Transverse colon (tissue), 3 donors: Measurements from ENCODE around the gene C1QBP.

Source experiments
- EP300 ChIP-seq: sonication (generic); formaldehyde crosslinking; IDR thresholded peaks from one replicate; pipeline ENCODE4 v1.6.1; 2017; ENCODE audit warnings: antibody characterized with exemption, low read depth
- POLR2A ChIP-seq: fragments of 450-650 bp; IDR thresholded peaks from one replicate; pipeline ENCODE4 v1.6.1; 2016; ENCODE audit warnings: antibody characterized with exemption, mild to moderate bottlenecking, moderate library complexity
- TF ChIP-seq, protein P1 (sequence below), 5 experiments: fragments of 200-600 bp in 3 of 5; fragments of 450-650 bp in 2 of 5; sonication (generic) in 3 of 5; IDR thresholded peaks; 1 replicate in 2 of 5; 2 replicates in 3 of 5; pipeline ENCODE4 v1.5.1; 2016 to 2017; ENCODE audit warnings: antibody characterized with exemption in 5 of 5, inconsistent platforms in 3 of 5, mild to moderate bottlenecking in 2 of 5, moderate library complexity in 1 of 5

DNA sequence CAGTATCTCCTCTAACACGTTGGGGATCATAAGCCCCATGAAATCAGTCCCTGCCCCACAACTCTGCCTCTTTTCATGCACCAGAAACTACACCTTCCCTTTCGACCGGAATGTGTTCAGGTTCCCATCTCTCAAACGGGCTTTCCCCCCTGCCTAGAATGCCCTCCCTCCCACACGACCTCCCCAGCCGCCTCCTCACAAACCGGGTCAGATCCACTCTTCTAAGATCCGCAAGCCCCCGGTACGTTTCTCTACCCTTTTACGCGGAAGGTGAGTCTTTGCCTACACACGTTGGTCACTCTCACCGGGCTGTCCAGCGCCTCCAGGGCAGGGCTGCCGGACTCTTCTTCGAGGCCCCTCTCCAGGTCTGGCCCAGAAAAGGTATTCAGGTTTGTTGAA, 29.1 kb upstream of the C1QBP start:
- TF ChIP-seq, protein P1, sequence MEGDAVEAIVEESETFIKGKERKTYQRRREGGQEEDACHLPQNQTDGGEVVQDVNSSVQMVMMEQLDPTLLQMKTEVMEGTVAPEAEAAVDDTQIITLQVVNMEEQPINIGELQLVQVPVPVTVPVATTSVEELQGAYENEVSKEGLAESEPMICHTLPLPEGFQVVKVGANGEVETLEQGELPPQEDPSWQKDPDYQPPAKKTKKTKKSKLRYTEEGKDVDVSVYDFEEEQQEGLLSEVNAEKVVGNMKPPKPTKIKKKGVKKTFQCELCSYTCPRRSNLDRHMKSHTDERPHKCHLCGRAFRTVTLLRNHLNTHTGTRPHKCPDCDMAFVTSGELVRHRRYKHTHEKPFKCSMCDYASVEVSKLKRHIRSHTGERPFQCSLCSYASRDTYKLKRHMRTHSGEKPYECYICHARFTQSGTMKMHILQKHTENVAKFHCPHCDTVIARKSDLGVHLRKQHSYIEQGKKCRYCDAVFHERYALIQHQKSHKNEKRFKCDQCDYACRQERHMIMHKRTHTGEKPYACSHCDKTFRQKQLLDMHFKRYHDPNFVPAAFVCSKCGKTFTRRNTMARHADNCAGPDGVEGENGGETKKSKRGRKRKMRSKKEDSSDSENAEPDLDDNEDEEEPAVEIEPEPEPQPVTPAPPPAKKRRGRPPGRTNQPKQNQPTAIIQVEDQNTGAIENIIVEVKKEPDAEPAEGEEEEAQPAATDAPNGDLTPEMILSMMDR (IDR thresholded peaks at IDR 0.05): no peak
- TF ChIP-seq POLR2A (no peak), EP300 (no peak)
